ENCODE results near the gene TSPAN6.

Gene TSPAN6

DNA sequence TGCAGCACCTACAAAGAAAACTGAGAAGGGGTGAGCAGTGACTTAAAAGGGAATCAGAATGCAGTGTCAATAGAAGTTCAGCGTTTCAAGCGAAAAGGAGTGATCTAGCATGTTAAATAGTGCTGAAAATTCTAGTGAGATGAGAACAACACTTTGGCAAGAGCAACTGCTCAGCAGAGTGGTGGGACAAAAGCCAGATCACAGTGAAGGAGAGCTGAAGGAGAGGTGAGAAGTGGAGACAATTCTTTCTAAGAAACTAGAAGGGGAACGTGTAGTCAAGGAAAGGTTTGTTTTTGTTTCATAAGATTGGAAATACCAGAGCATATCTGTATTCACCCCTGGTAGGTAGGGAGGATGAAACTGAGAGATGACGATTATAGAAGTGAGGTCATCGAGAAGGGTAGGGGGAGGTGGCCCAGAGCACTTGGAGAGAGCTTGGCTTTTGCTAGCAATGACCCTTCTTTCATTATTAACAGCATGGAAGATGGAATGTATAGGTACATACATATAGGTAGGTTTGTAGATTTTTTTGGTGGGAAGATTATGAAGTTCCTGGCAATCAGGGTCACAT lies 41.1 kb upstream of the TSPAN6 start:
- Histone ChIP-seq H3K9me3 (ENCODE audit: control insufficient read depth, insufficient read depth, low read depth, low read length) (no peaks in the 10 kb centered on the region), H3K36me3 (ENCODE audit: control insufficient read depth in 2 of 2, insufficient read depth in 1 of 2, low read length in 2 of 2) (peaks cover 0 to 18% of the 10 kb centered on the region in 2 experiments; a peak in 1 of 3 replicates), H3K4me3 (ENCODE audit: low read depth, low read length) (no peak overlapping the region), H3K27ac (ENCODE audit: extremely low read depth, low read depth, low read length) (no peak overlapping the region), H3K4me1 (ENCODE audit: control insufficient read depth, insufficient read depth, low read length) (no peaks in the 10 kb centered on the region)
- POLR2A ChIA-PET: no interaction called here
- CTCF ChIA-PET: interaction anchor here (0.9 to 21.6 kb wide), 3 partner anchors 8 to 89 kb away, joined by 4 to 540 read pairs (median 26); no protein-coding TSS in a partner anchor
- no peak for TF ChIP-seq BCL6B (tag by site-specific recombination; IDR thresholded peaks at IDR 0.05)
- TF ChIP-seq, protein P1, sequence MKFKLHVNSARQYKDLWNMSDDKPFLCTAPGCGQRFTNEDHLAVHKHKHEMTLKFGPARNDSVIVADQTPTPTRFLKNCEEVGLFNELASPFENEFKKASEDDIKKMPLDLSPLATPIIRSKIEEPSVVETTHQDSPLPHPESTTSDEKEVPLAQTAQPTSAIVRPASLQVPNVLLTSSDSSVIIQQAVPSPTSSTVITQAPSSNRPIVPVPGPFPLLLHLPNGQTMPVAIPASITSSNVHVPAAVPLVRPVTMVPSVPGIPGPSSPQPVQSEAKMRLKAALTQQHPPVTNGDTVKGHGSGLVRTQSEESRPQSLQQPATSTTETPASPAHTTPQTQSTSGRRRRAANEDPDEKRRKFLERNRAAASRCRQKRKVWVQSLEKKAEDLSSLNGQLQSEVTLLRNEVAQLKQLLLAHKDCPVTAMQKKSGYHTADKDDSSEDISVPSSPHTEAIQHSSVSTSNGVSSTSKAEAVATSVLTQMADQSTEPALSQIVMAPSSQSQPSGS (tag by site-specific recombination; IDR thresholded peaks at IDR 0.05; ENCODE audit: low read depth): peak; percentile 13; the same call in 1 of the 2 replicates

DNA sequence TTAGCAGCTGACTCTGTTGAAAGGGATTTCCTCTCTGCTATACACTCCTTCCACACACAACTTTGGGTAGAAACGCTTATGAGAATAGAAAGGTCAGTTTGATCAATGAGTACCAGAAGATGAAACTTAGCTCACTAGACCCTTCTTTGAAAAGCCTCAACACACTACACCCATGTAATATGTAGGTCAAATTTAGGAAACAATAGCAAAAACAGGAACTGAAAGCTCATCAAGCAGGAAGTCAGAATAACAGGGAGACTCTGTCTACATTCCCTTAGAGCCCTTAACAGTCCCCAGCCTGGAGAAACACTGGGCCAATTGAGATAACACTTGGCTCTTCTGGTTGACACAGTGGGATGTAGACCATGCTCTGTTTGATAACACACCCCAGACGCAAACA lies 38.1 kb upstream of the TSPAN6 start:
- no peaks in the 10 kb centered on the region for H3K4me1 ChIP-seq (ENCODE audit: control insufficient read depth, insufficient read depth, low read length)
- no peak for TF ChIP-seq YY1 (tag by site-specific recombination; IDR thresholded peaks at IDR 0.05)
- TF ChIP-seq BCL6B (tag by site-specific recombination; IDR thresholded peaks at IDR 0.05): no peak
- no peak for TF ChIP-seq SP3 (tag by site-specific recombination; IDR thresholded peaks at IDR 0.05)
- no peak for TF ChIP-seq ZNF221 (tag by site-specific recombination; IDR thresholded peaks at IDR 0.05; ENCODE audit: borderline replicate concordance)
- TF ChIP-seq ZSCAN30 (tag by site-specific recombination; IDR thresholded peaks at IDR 0.05): no peak
- TF ChIP-seq WT1 (tag by site-specific recombination; IDR thresholded peaks at IDR 0.05): no peak
- TF ChIP-seq ZNF514 (tag by site-specific recombination; IDR thresholded peaks at IDR 0.05): no peak
- TF ChIP-seq ZNF791 (tag by site-specific recombination; IDR thresholded peaks at IDR 0.05): no peak
- TF ChIP-seq ZNF146 (tag by site-specific recombination; IDR thresholded peaks at IDR 0.05): no peak
- no peak for TF ChIP-seq ZNF692 (tag by site-specific recombination; IDR thresholded peaks at IDR 0.05)
- no peak for TF ChIP-seq ZNF416 (tag by site-specific recombination; IDR thresholded peaks at IDR 0.05)
- TF ChIP-seq ZNF423 (tag by site-specific recombination; IDR thresholded peaks at IDR 0.05): no peak
- no peak for TF ChIP-seq ZFP41 (tag by site-specific recombination; IDR thresholded peaks at IDR 0.05; ENCODE audit: borderline replicate concordance)
- TF ChIP-seq ZNF121 (tag by site-specific recombination; IDR thresholded peaks at IDR 0.05): no peak
- TF ChIP-seq ZNF112 (tag by site-specific recombination; IDR thresholded peaks at IDR 0.05): no peak
- TF ChIP-seq ZNF426 (tag by site-specific recombination; IDR thresholded peaks at IDR 0.05): no peak
- no peak for TF ChIP-seq ZNF544 (tag by site-specific recombination; IDR thresholded peaks at IDR 0.05)
- H3K4me3 ChIP-seq (ENCODE audit: low read depth, low read length): no peak overlapping the region
- ChIA-PET POLR2A (interaction anchor here (0.6 kb wide), 2 partner anchors 41 to 90 kb away, joined by 4 to 9 read pairs; no protein-coding TSS in a partner anchor), CTCF (interaction anchor here (0.5 to 21.6 kb wide), 4 partner anchors 12 to 315 kb away, joined by 3 to 540 read pairs (median 64); no protein-coding TSS in a partner anchor)
- H3K36me3 ChIP-seq (ENCODE audit: control insufficient read depth in 2 of 2, insufficient read depth in 1 of 2, low read length in 2 of 2): peaks cover 0 to 30% of the 10 kb centered on the region in 2 experiments; a peak in 1 of 3 replicates
- H3K27ac ChIP-seq (ENCODE audit: extremely low read depth, low read depth, low read length): no peak overlapping the region
- H3K9me3 ChIP-seq (ENCODE audit: control insufficient read depth, insufficient read depth, low read depth, low read length): no peaks in the 10 kb centered on the region

Measured in HEK293 (cell line).